ENCODE results near the gene CRHBP. TPM values are rescaled to one million over a fixed set of nuclear protein-coding genes. Genes with fewer than 3 reads are reported as not detected.

Gene CRHBP
- polyA plus RNA-seq, 2 of the 4 experiments (the other 2 are of a cell fraction) = not detected

- TF ChIP-seq HEYL (CRISPR knock-in tag; IDR thresholded peaks at IDR 0.05) (no peak), ZC3H11A (IDR thresholded peaks at IDR 0.05) (no peak), JUNB (IDR thresholded peaks at IDR 0.05) (no peak), MAX (IDR thresholded peaks at IDR 0.05) (no peak)
Observed at GRCh38 chr5:76956033-76956432, 3.2 kb downstream of the CRHBP start (continued).

GRCh38 chr5:76958991-76959767 lies 6.3 kb downstream of the CRHBP start:
- ATAC-seq (no peak), FAIRE-seq (no peak), DNase-seq (ENCODE audit: low read depth in 1 of 2, low spot score in 1 of 2) (no peak)
- POLR2A ChIA-PET = no interaction called here
- no peaks in the 10 kb centered on the region for H3K9me3 ChIP-seq
- CTCF ChIA-PET = interaction anchor here (0.8 kb wide), 1 partner anchor 57 kb away, joined by 3 read pairs; no protein-coding TSS in a partner anchor
- H3K4me2 ChIP-seq = no peak overlapping the region
- no peak overlapping the region for H3K27ac ChIP-seq
- H3K4me3 ChIP-seq = no peak overlapping the region
- WGBS (ENCODE audit: missing lambda C conversion rate) = 79% methylated on average over 5 of the region's 5 CpGs
- no peak for TF ChIP-seq NPAS2 (CRISPR knock-in tag; IDR thresholded peaks at IDR 0.05; ENCODE audit: borderline replicate concordance)
- no peak for TF ChIP-seq MAFK (IDR thresholded peaks at IDR 0.05; ENCODE audit: partially characterized antibody)
- TF ChIP-seq PBX3 (IDR thresholded peaks at IDR 0.05) = no peak
- TF ChIP-seq CBX2 (IDR thresholded peaks at IDR 0.05; ENCODE audit: borderline replicate concordance, low read depth) = no peak
- no peak for TF ChIP-seq HES2 (IDR thresholded peaks at IDR 0.05)
- TF ChIP-seq EP300 (IDR thresholded peaks at IDR 0.05) = no peak
- TF ChIP-seq RNF2 (IDR thresholded peaks at IDR 0.05; ENCODE audit: borderline replicate concordance, low read depth) = no peak
- no peak for TF ChIP-seq CHD2 (IDR thresholded peaks at IDR 0.05; ENCODE audit: low read length, partially characterized antibody)
- TF ChIP-seq MAZ (IDR thresholded peaks at IDR 0.05; ENCODE audit: borderline replicate concordance, low read depth, low read length) = no peak
- no peak for TF ChIP-seq ELK1 (IDR thresholded peaks at IDR 0.05; ENCODE audit: low read depth, low read length)
- TF ChIP-seq HOXB13 (CRISPR knock-in tag; IDR thresholded peaks at IDR 0.05; ENCODE audit: low read depth) = no peak
- TF ChIP-seq ZFP36 (IDR thresholded peaks at IDR 0.05; ENCODE audit: borderline replicate concordance, partially characterized antibody) = no peak
- TF ChIP-seq KDM1A (IDR thresholded peaks at IDR 0.05; ENCODE audit: low read depth) = no peak
- no peak for TF ChIP-seq POLR2AphosphoS2 (conservative IDR thresholded peaks at IDR 0.05; ENCODE audit: low read length)
- no peak for TF ChIP-seq JUN (IDR thresholded peaks at IDR 0.05)
- no peak for TF ChIP-seq ZNF302 (CRISPR knock-in tag; IDR thresholded peaks at IDR 0.05)
- no peak for TF ChIP-seq E2F6 (IDR thresholded peaks at IDR 0.05; ENCODE audit: borderline replicate concordance, low read depth)
- TF ChIP-seq HOXB5 (CRISPR knock-in tag; IDR thresholded peaks at IDR 0.05) = no peak
- TF ChIP-seq SMC3 (IDR thresholded peaks at IDR 0.05) = no peak
- no peak for TF ChIP-seq FOSL2 (IDR thresholded peaks at IDR 0.05)
- no peak for TF ChIP-seq FOSL2 (CRISPR knock-in tag; IDR thresholded peaks at IDR 0.05)
- H3K4me1 ChIP-seq = no peaks in the 10 kb centered on the region
